Measurements from ENCODE around the gene CCDC33. TPM values are rescaled to one million over a fixed set of nuclear protein-coding genes. Genes with fewer than 3 reads are reported as not detected.

The CCDC33 gene
- total RNA-seq, 1 donor from 2014 or later: 4.2 TPM

DNA sequence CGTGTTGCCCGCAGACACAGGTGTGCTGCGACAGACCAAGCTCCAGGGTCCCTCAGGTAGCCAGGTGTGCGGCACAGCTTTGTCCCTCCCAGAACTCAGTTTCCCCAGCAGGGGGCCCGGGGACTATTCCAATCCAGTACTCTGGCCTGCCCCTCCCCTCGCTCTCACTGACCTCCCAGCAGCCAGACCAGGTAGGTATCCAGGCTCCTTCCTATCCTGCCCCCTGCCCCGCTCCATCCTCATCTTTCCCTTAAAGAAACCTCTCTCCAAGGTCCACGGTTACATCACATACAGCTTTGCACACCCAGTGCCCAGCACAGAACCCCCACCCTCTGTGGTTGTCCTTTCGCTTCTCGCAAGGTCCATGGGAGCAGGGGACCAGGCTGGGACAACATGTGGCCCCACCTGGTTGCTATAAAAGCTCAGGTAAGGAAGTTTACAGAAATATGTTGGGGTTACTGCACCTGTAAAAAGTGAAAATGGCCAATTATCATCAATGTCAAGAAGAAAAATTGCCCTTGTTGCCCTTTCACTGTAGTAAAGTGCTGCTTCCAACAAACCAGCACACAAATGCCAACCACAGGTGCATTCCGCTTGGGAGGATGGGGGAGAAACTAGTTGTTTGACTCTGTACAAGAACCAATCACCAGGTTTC is 138.6 kb downstream of the CCDC33 start:
- DNase-seq (ENCODE audit: low spot score in 2 of 2, unreplicated experiment in 2 of 2): no peak
- no peak for TF ChIP-seq CTCF (IDR thresholded peaks at IDR 0.05; ENCODE audit: unreplicated experiment)
- H3K36me3 Mint-ChIP-seq: no peaks in the 10 kb centered on the region
- H3K27me3 Mint-ChIP-seq (ENCODE audit: low read depth): no peaks in the 10 kb centered on the region
- peak overlapping the region; percentile 69 for H3K4me3 Mint-ChIP-seq
- no peaks in the 10 kb centered on the region for H3K9me3 Mint-ChIP-seq
- peaks cover 26% of the 10 kb centered on the region for H3K4me1 Mint-ChIP-seq
- peak overlapping the region; percentile 50 for H3K27ac Mint-ChIP-seq

GRCh38 chr15:74375303-74375693 is 139.2 kb downstream of the CCDC33 start:
- H3K27ac Mint-ChIP-seq: no peak overlapping the region

DNA sequence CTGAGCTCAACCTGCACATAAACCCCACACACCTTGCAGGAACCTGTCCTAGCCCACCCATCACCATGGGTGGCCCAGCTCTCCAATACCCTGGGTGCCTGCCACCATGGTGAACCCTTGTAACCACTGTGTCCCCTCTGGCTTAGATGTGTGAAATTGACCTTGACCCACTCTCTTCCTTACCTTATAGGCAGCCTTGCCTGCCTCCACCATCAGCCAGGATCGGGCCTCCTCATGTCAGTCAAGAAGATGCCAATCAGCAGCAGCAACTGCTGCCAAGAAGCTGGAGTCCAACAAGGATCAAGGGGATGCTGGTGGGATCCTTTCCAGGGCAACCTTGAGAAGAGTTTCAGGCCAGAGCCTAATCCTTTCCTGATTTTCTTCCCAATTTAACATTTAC is 140.1 kb downstream of the CCDC33 start:
- no peak for DNase-seq (ENCODE audit: low spot score in 2 of 2, unreplicated experiment in 2 of 2)
- no peak overlapping the region for H3K4me3 Mint-ChIP-seq
- no peaks in the 10 kb centered on the region for H3K36me3 Mint-ChIP-seq
- no peaks in the 10 kb centered on the region for H3K9me3 Mint-ChIP-seq
- no peak overlapping the region for H3K27ac Mint-ChIP-seq
- no peaks in the 10 kb centered on the region for H3K27me3 Mint-ChIP-seq (ENCODE audit: low read depth)
- no peak for TF ChIP-seq CTCF (IDR thresholded peaks at IDR 0.05; ENCODE audit: unreplicated experiment)
- H3K4me1 Mint-ChIP-seq: peaks cover 26% of the 10 kb centered on the region

More at GRCh38 chr15:74375303-74375693, 139.2 kb downstream of the CCDC33 start:
- Mint-ChIP-seq H3K27me3 (ENCODE audit: low read depth) (no peaks in the 10 kb centered on the region), H3K4me3 (peak overlapping the region; percentile 69), H3K36me3 (no peaks in the 10 kb centered on the region), H3K4me1 (peaks cover 26% of the 10 kb centered on the region), H3K9me3 (no peaks in the 10 kb centered on the region)
- peak in 1 of 2 experiments; percentile 78 for DNase-seq (ENCODE audit: low spot score in 2 of 2, unreplicated experiment in 2 of 2)
- peak; percentile 81 for TF ChIP-seq CTCF (IDR thresholded peaks at IDR 0.05; ENCODE audit: unreplicated experiment)

DNA sequence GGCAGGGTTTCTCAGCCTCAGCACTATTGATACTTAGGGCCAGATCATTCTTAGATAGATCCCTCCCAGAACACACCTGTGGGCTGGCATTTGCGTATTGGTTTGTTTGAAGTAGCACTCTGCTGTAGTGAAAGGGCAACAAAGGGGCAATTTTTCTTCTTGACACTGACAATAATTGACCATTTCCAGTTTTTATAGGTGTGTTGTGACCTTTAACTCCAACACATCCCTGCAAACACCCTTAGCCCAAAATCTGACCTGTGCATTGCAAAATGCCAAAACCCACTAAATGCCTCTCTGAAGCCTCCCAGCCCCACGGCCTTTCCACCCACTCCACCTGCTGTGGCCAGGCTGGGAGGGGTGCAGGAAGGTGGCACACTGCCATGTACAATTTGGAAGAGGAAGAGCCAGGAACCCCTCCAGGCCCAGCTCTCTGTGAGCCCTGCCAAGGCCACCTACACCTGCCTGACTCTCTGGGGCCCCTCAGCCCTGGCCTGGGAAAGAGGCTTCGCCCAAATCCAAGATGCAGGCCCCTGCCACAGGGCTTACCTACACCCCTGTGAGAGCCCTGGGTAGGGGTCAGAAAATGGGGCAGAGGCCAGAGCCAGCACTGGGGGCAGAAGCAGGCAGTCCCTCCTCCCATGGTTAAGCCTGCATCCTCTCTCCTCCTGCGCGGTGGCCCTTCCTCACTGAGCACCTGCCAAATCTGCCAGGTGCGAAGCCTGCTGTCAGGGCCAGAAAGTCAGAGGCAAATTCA is 140.9 kb downstream of the CCDC33 start:
- no peaks in the 10 kb centered on the region for H3K9me3 Mint-ChIP-seq
- H3K27ac Mint-ChIP-seq: no peak overlapping the region
- no peak for DNase-seq (ENCODE audit: low spot score in 2 of 2, unreplicated experiment in 2 of 2)
- TF ChIP-seq CTCF (IDR thresholded peaks at IDR 0.05; ENCODE audit: unreplicated experiment): no peak
- peaks cover 26% of the 10 kb centered on the region for H3K4me1 Mint-ChIP-seq
- H3K4me3 Mint-ChIP-seq: no peak overlapping the region
- no peaks in the 10 kb centered on the region for H3K27me3 Mint-ChIP-seq (ENCODE audit: low read depth)
- no peaks in the 10 kb centered on the region for H3K36me3 Mint-ChIP-seq

DNA sequence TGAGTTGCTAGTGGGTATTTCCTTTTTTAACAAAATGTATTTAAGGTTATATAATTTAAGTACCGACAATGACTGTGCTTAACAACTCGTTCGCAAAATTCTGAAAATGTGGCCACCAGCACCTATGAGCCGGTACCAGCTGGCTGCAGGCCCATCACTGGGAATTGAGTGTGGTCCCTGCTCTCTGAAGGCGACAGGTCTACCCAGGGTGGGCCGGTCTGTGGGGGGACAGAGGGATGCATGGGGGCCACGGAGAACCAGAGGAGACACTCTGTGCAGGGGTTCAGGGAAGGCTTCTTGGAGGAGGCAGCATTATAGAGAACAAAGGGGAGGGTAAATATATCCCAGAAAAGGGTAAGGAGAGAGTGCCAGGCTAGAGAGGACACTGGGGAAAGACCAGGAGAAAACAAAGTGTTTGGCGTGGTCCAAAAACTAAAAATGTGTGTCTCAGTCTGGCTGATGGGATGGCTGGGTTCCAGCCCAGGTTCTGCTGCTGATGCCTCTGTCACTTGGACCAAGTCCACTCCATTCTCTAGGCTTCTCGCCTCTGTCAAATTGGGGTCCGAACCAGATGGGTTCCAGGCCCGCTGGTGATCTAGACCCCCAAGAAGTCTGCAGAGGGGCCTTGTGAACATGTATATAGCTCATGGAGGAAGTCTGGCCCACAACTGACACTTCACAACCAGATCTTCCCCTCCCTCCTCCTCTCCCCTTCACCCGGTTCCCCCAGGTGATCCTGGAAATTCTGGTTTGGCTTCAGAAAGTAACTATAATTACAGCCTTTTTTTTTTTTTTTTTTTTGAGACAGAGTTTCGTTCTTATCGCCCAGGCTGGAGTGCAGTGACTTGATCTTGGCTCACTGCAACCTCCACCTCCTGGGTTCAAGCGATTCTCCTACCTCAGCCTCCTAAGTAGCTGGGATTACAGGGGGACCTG is 142.0 kb downstream of the CCDC33 start:
- Mint-ChIP-seq H3K27ac (peak overlapping the region; percentile 99), H3K27me3 (ENCODE audit: low read depth) (no peaks in the 10 kb centered on the region), H3K9me3 (no peaks in the 10 kb centered on the region), H3K4me1 (peaks cover 26% of the 10 kb centered on the region), H3K4me3 (no peak overlapping the region), H3K36me3 (no peaks in the 10 kb centered on the region)
- TF ChIP-seq CTCF (IDR thresholded peaks at IDR 0.05; ENCODE audit: unreplicated experiment): no peak
- no peak for DNase-seq (ENCODE audit: low spot score in 2 of 2, unreplicated experiment in 2 of 2)

All from mesothelial cell of epicardium (in vitro differentiated cells).